PFSK-1 (cell line): ENCODE results near the gene HPN.

Experiments
- POLR2AphosphoS5 ChIP-seq: IDR thresholded peaks from 2 replicates; pipeline ENCODE4 v1.6.1; 2012; ENCODE audit warnings: low read depth, mild to moderate bottlenecking, control low read depth, low read length, moderate library complexity
- REST ChIP-seq, 2 experiments: IDR thresholded peaks; 2 replicates each; pipeline versions ENCODE4 v1.6.1 to v1.8.0; 2011 to 2012; ENCODE audit warnings: low read depth in 2 of 2, low read length in 2 of 2, control low read depth in 1 of 2, inconsistent platforms in 1 of 2, mild to moderate bottlenecking in 1 of 2, moderate library complexity in 1 of 2; ENCODE audit not compliant: insufficient read depth in 1 of 2
- TAF1 ChIP-seq: IDR thresholded peaks from 2 replicates; pipeline ENCODE4 v1.6.1; 2012; ENCODE audit warnings: low read length, control low read depth, borderline replicate concordance; ENCODE audit not compliant: insufficient read depth

GRCh38 chr19:35108730-35109129 is 67.2 kb downstream of the HPN start:
- no peak for TF ChIP-seq TAF1
- no peak for TF ChIP-seq POLR2AphosphoS5
- no peak for TF ChIP-seq REST (IDR thresholded peaks at IDR 0.05; ENCODE audit: insufficient read depth in 1 of 2, low read depth in 2 of 2, low read length in 2 of 2)
